ENCODE data around the gene RGS7. TPM values are rescaled to one million over a fixed set of nuclear protein-coding genes. Genes with fewer than 3 reads are reported as not detected.

RGS7 gene
- total RNA-seq, 1 donor from 2014 or later, result not detected

- intact Hi-C loops (cut with DNase I), result no loop called here
- Histone ChIP-seq H3K4me3 (no peak overlapping the region), H3K9me3 (no peaks in the 10 kb centered on the region), H3K27me3 (no peaks in the 10 kb centered on the region), H3K36me3 (no peaks in the 10 kb centered on the region), H3K27ac (no peak overlapping the region), H3K4me1 (no peaks in the 10 kb centered on the region)
- no peak for DNase-seq (ENCODE audit: extremely low spot score in 2 of 2)
- TF ChIP-seq CTCF (IDR thresholded peaks at IDR 0.05) (no peak), POLR2AphosphoS5 (IDR thresholded peaks at IDR 0.05; ENCODE audit: insufficient read depth in 1 of 2, low read depth in 1 of 2) (no peak), POLR2A (IDR thresholded peaks at IDR 0.05) (no peak)
These were observed 358.5 kb downstream of the RGS7 start for GRCh38 chr1:240998441-240999015.

- intact Hi-C loops (cut with DNase I), result no loop called here
- Histone ChIP-seq H3K4me1 (no peaks in the 10 kb centered on the region), H3K27me3 (no peaks in the 10 kb centered on the region), H3K36me3 (no peaks in the 10 kb centered on the region), H3K9me3 (no peaks in the 10 kb centered on the region), H3K4me3 (no peak overlapping the region), H3K27ac (no peak overlapping the region)
- DNase-seq (ENCODE audit: extremely low spot score in 2 of 2), result no peak
- TF ChIP-seq POLR2AphosphoS5 (IDR thresholded peaks at IDR 0.05; ENCODE audit: insufficient read depth in 1 of 2, low read depth in 1 of 2), result no peak
- no peak for TF ChIP-seq CTCF (IDR thresholded peaks at IDR 0.05)
- TF ChIP-seq POLR2A (IDR thresholded peaks at IDR 0.05), result no peak
These were observed 359.0 kb downstream of the RGS7 start for GRCh38 chr1:240998024-240998423.

- Histone ChIP-seq H3K9me3 (no peaks in the 10 kb centered on the region), H3K4me1 (no peaks in the 10 kb centered on the region), H3K4me3 (no peak overlapping the region), H3K27ac (no peak overlapping the region), H3K36me3 (no peaks in the 10 kb centered on the region), H3K27me3 (no peaks in the 10 kb centered on the region)
- DNase-seq (ENCODE audit: extremely low spot score in 2 of 2), result no peak
- intact Hi-C loops (cut with DNase I), result no loop called here
- no peak for TF ChIP-seq CTCF (IDR thresholded peaks at IDR 0.05)
- no peak for TF ChIP-seq POLR2A (IDR thresholded peaks at IDR 0.05)
- no peak for TF ChIP-seq POLR2AphosphoS5 (IDR thresholded peaks at IDR 0.05; ENCODE audit: insufficient read depth in 1 of 2, low read depth in 1 of 2)
These were observed 364.0 kb downstream of the RGS7 start for GRCh38 chr1:240993004-240993403.

GRCh38 chr1:240991230-240991629, 365.8 kb downstream of the RGS7 start:
- Histone ChIP-seq H3K4me3 (no peak overlapping the region), H3K27ac (no peak overlapping the region), H3K9me3 (no peaks in the 10 kb centered on the region), H3K27me3 (no peaks in the 10 kb centered on the region), H3K4me1 (no peaks in the 10 kb centered on the region), H3K36me3 (no peaks in the 10 kb centered on the region)
- TF ChIP-seq POLR2A (IDR thresholded peaks at IDR 0.05), result no peak
- no peak for TF ChIP-seq CTCF (IDR thresholded peaks at IDR 0.05)
- TF ChIP-seq POLR2AphosphoS5 (IDR thresholded peaks at IDR 0.05; ENCODE audit: insufficient read depth in 1 of 2, low read depth in 1 of 2), result no peak
- intact Hi-C loops (cut with DNase I), result no loop called here
- DNase-seq (ENCODE audit: extremely low spot score in 2 of 2), result no peak

GRCh38 chr1:240987928-240988327, 369.1 kb downstream of the RGS7 start:
- intact Hi-C loops (cut with DNase I), result no loop called here
- Histone ChIP-seq H3K27ac (no peak overlapping the region), H3K27me3 (no peaks in the 10 kb centered on the region), H3K4me3 (no peak overlapping the region), H3K4me1 (no peaks in the 10 kb centered on the region), H3K9me3 (no peaks in the 10 kb centered on the region), H3K36me3 (no peaks in the 10 kb centered on the region)
- DNase-seq (ENCODE audit: extremely low spot score in 2 of 2), result no peak
- TF ChIP-seq CTCF (IDR thresholded peaks at IDR 0.05) (no peak), POLR2A (IDR thresholded peaks at IDR 0.05) (no peak), POLR2AphosphoS5 (IDR thresholded peaks at IDR 0.05; ENCODE audit: insufficient read depth in 1 of 2, low read depth in 1 of 2) (no peak)

All from vagina (tissue), 2 donors.